HG03103 (cell line): ENCODE results near the gene DESI1.
"Not testable (repeated sequence)": the region's sequence is repeated elsewhere in the genome, so short reads cannot be mapped to it uniquely, and the experiment has no call there.

ENCODE experiments used
- ATAC-seq: cut with Tn5 transposase; IDR thresholded peaks from one replicate; pipeline ENCODE4 v1.9.1; 2021; ENCODE audit warnings: low read depth; ENCODE audit not compliant: unreplicated experiment

Gene DESI1

GRCh38 chr22:41636467-41636866, 15.6 kb upstream of the DESI1 start:
- no peak for ATAC-seq

GRCh38 chr22:41634610-41635009, 13.8 kb upstream of the DESI1 start:
- ATAC-seq = not testable (repeated sequence)

GRCh38 chr22:41631615-41632014, 10.8 kb upstream of the DESI1 start:
- not testable (repeated sequence) for ATAC-seq

DNA sequence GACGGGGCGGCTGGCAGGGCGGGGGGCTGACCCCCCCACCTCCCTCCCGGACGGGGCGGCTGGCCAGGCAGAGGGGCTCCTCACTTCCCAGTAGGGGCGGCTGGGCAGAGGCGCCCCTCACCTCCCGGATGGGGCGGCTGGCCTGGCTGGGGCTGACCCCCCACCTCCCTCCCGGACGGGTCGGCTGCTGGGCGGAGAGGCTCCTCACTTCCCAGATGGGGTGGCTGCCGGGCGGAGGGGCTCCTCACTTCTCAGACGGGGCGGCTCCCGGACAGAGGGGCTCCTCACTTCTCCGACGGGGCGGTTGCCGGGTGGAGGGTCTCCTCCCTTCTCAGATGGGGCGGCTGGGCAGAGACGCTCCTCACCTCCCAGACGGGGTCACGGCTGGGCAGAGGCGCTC, 10.3 kb upstream of the DESI1 start:
- ATAC-seq = not testable (repeated sequence)

GRCh38 chr22:41625577-41625976, 4.7 kb upstream of the DESI1 start:
- no peak for ATAC-seq

DNA sequence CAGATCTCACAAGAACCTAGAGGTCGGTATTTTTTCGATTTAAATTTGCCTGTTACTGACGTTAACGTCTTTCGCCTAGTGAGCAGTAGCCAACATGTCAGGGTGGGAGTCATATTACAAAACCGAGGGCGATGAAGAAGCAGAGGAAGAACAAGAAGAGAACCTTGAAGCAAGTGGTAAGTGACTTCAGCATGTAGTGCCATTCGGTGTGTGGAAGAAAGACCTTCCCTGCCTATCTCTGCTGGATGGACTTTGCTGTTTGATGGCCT, 1.0 kb upstream of the DESI1 start:
- ATAC-seq = no peak

DNA sequence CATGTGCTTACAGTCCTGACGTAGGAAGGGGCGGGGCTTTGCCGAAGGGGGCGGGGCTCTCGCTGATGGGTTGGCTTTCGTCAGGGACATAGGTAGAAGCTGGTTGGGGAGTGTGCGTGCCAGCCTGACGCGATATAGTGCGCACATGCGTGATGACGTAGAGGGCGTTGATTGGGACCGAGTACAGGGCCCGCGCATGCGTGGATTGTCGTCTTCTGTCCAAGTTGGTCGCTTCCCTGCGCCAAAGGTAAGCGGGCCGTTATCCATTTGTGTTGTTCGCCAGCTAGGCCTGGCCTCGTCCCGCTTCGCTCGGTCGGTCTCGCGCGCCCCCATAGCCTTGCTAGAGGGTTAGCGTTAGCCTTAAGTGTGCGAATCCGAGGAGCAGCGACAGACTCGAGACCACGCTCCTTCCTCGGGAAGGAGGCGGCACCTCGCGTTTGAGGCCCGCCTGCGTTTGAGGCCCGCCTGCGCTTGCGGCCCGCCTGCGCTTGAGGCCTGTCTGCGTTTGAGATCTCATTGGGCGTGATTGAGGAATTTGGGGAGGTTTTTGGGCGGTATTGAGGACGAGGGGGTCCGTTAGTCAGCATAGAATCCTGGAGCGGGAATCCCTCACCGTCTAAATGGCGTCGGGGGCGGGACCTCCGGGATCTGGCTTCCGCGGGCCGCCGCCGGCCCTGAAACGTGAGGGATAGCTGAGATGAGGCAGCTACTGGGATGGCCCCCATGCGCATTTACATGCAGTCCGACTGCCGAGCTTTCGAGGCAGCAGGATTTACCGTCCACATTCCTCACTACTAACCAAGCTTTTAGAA, 462 bp upstream of the DESI1 start, which contains the start of gene XRCC6:
TSS of gene XRCC6 (plus strand) at position 197 of the 812 bp plus-strand sequence. CDS start 710 bp downstream, outside the sequence.
- ATAC-seq = peak; percentile 75

DNA sequence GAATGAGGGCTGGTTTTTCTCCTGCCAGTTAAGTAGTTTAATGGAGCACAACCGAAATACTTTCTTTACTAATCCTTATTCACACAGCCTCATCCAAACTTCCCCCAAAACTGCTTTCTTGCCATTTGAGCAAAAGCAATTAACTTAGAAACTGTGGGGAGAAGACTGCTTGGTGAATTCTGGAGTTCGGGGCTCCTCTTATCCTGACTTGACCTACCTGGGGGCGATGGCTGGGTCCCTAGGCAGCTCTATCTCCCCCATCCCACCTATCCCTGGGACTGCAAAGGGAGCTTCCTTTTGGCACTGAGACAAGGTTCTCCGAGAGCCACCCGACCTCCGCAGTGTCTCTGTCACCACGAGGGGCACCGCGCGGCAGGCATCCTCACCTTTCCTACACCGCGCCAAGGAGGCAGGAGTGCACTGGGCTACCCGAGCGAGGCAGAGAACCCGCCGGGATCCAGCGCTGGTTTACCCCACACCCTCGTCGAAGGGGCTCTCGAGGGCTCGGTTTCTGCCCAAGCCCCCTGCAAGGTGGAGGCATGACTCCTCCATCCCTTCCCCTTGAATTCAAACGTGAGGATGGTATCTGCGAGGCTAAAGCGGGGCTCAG, 759 bp downstream of the DESI1 start:
- ATAC-seq = peak; percentile 4

- no peak for ATAC-seq
These were observed 7.4 kb downstream of the DESI1 start for GRCh38 chr22:41613456-41613855.

- ATAC-seq = no peak
These were observed 8.1 kb downstream of the DESI1 start for GRCh38 chr22:41612603-41613306.

GRCh38 chr22:41608386-41608785, 12.5 kb downstream of the DESI1 start:
- no peak for ATAC-seq

DNA sequence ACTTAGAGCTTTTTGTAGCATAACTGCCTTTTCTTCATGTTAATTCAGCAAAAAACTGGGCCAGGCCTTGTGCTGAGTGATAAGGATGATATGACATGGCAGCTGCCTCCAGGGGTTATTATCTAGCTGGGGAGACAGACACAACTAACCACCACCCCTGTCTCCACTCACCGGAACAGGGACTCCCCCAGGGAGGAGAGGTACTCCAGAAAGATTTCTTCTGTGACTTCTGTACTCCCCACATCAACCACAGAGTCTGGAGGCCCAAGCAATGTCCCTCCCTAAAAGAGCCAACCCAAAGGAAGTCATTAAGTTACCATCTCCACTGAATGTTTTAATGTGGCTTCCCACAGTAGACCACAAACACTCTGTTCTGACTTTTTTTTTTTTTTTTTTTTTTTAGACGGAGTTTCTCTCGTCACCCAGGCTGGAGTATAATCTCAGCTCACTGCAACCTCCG, 16.9 kb downstream of the DESI1 start:
- no peak for ATAC-seq

GRCh38 chr22:41600976-41601375, 19.9 kb downstream of the DESI1 start:
- ATAC-seq = no peak

DNA sequence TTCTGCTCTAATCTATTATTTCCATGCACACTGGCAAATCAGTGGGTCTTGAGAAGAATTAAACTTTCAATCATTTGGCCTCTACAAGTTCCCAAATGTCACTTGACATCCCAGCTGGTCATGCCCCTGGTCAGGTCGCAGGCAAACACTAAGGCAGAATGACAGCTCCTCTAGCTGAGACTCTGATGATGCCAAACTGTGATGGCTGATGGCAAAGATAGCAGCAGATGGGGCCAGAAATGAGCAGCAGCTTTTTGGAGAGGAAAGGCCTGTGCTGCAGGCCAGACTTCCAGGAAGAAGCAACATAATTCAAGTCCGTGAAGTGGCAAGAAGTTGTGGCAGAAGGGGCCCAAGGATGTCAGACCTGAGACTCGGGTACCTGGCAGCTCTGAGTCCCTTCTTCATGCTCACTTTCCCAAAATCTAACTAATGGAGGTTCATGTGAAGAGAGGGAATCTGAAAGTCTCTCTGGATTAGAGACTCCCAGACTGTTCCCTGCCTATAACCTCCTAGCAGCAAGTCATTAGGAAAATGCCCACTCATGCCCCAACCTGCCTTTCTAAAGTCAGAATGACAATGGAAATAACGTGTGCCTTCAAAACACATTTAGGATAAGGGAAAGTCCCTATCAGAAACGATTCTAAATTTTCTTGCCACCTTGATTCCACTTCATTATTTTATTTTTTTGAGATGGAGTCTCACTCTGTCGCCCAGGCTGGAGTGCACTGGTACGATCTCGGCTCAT, 21.8 kb downstream of the DESI1 start:
- ATAC-seq = no peak

DNA sequence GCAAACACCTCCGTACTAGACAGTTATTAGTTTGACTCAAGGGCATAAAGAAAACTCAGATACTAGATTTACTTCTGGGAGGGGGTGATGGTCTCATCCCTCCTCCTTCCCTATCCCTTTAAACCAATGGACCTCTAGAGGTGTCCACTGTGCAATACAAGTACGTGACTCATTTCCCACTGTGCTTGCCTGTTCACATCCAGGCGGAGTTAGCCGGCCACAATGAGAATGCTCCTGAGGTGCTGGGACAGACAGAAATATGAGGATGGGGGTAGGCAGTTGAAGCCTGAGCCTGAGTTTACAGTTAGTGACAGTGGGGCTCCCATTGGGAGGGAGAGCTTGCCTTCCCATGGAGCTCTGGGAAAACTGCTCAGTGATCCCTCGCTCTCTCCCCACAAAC, 22.8 kb downstream of the DESI1 start:
- no peak for ATAC-seq

DNA sequence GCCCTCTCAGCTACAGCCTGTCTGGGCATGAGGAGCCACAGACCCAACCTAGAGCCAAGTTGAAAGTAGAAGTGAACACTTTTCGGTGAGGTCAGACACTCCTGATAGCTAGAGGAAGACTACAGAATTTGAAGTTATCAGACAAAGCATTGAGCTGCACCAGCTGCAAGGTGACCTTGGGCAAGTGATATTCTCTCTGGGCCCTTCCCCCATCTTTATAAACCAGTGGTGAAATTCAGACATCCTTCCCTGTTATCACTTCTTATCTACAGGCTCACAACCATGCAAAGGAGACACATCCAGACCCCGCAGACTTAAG, 23.2 kb downstream of the DESI1 start:
- ATAC-seq = no peak

GRCh38 chr22:41596776-41597634, 23.8 kb downstream of the DESI1 start:
- no peak for ATAC-seq

DNA sequence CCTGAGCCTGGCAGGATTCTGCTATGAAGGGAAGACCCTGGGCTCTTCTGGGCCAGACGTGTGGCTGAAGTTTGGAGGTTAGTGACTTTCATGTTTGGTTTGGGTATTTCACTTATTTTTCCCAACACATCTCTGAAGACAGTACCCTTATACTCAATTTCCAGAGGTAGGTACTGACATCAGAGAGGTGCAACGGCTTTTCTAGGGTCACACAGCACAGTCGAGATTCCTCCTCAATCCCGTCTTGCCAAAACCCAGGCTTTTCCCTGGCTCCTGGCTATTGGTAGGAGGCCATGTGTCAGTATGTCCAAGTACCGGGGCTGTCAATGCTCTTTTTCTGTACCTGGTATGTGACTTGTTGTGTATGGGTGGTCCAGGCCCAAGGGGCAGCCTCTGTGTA, 25.1 kb downstream of the DESI1 start:
- ATAC-seq = no peak

- not testable (repeated sequence) for ATAC-seq
These were observed 27.4 kb downstream of the DESI1 start for GRCh38 chr22:41593336-41593960.
